SKM-1 treated with dmso at 0.1 percent for 144 hours (cell line): ENCODE results near the gene MEX3D.

Source experiments
- DNase-seq: peaks from one replicate; lab custom pipeline; 2025; ENCODE audit not compliant: unreplicated experiment; lab: John Stamatoyannopoulos, UW

MEX3D gene

GRCh38 chr19:1568320-1569019 lies at the start of gene MEX3D:
MEX3D (minus strand) TSS chr19:1568325; CDS start chr19:1568058, 267 bp downstream.
- DNase-seq = peak; percentile 39

GRCh38 chr19:1616875-1617274 lies 48.8 kb upstream of the MEX3D start:
- no peak for DNase-seq

- no peak for DNase-seq
These were observed 48.3 kb upstream of the MEX3D start for GRCh38 chr19:1616396-1616795.

GRCh38 chr19:1615156-1615765 lies 47.1 kb upstream of the MEX3D start:
- DNase-seq = no peak

GRCh38 chr19:1613808-1614570 lies 45.9 kb upstream of the MEX3D start:
- no peak for DNase-seq

GRCh38 chr19:1613146-1613545 lies 45.0 kb upstream of the MEX3D start:
- no peak for DNase-seq

GRCh38 chr19:1612114-1613086 lies 44.3 kb upstream of the MEX3D start:
- DNase-seq = no peak

GRCh38 chr19:1611353-1611752 lies 43.2 kb upstream of the MEX3D start:
- DNase-seq = no peak

- no peak for DNase-seq
These were observed 42.5 kb upstream of the MEX3D start for GRCh38 chr19:1610579-1610978.

GRCh38 chr19:1609680-1610474 lies 41.8 kb upstream of the MEX3D start:
- no peak for DNase-seq

GRCh38 chr19:1609103-1609396 lies 40.9 kb upstream of the MEX3D start:
- DNase-seq = no peak

GRCh38 chr19:1608359-1609102 lies 40.4 kb upstream of the MEX3D start:
- no peak for DNase-seq

- DNase-seq = no peak
These were observed 38.1 kb upstream of the MEX3D start for GRCh38 chr19:1606138-1606651.

GRCh38 chr19:1605236-1606137 lies 37.4 kb upstream of the MEX3D start, which contains the start of gene UQCR11:
UQCR11 (minus strand) TSS chr19:1605462; CDS start chr19:1605409, 53 bp downstream.
- DNase-seq = peak; percentile 89

- DNase-seq = no peak
These were observed 34.1 kb upstream of the MEX3D start for GRCh38 chr19:1602091-1602707.

GRCh38 chr19:1601613-1602064 lies 33.5 kb upstream of the MEX3D start:
- DNase-seq = no peak

- DNase-seq = no peak
These were observed 31.3 kb upstream of the MEX3D start for GRCh38 chr19:1599460-1599846.
